Fibroblast of mammary gland (primary cell): ENCODE measurements around the gene CHPF.

Experiments used
- DNase-seq: peaks from one replicate; pipeline ENCODE4 v3.0.0-alpha.2; 2010; ENCODE audit warnings: low read depth
- H3K4me3 ChIP-seq: 2 replicates; pipeline ENCODE4 v1.5.1; 2011; ENCODE audit warnings: low read depth, mild to moderate bottlenecking, low read length, moderate library complexity; ENCODE audit not compliant: control insufficient read depth
- CTCF ChIP-seq: conservative IDR thresholded peaks from 2 replicates; pipeline ENCODE4 v1.5.1; 2011; ENCODE audit warnings: low read depth, low read length, inconsistent platforms; ENCODE audit not compliant: control insufficient read depth, insufficient read depth

The CHPF gene

GRCh38 chr2:219576505-219577388 is 33.1 kb upstream of the CHPF start:
- TF ChIP-seq CTCF: no peak
- no peak for DNase-seq
- H3K4me3 ChIP-seq: no peak overlapping the region

- TF ChIP-seq CTCF: no peak
- no peak overlapping the region for H3K4me3 ChIP-seq
- DNase-seq: no peak
Observed at GRCh38 chr2:219575566-219576504, 32.2 kb upstream of the CHPF start.

- no peak for TF ChIP-seq CTCF
- no peak for DNase-seq
- H3K4me3 ChIP-seq: no peak overlapping the region
Observed at GRCh38 chr2:219574484-219575311, 31.1 kb upstream of the CHPF start.

- TF ChIP-seq CTCF: no peak
- no peak overlapping the region for H3K4me3 ChIP-seq
Observed at GRCh38 chr2:219573166-219573565, 29.6 kb upstream of the CHPF start.

GRCh38 chr2:219572237-219573001 is 28.8 kb upstream of the CHPF start, which contains the start of gene INHA:
TSS of gene INHA (plus strand) at chr2:219572310. CDS start at chr2:219572375, 65 bp downstream.
- peak within 1 kb of the TSS; percentile 53 for H3K4me3 ChIP-seq
- no peak for DNase-seq
- TF ChIP-seq CTCF: no peak

More at GRCh38 chr2:219573166-219573565, 29.6 kb upstream of the CHPF start:
- DNase-seq: no peak
